K562 (cell line): Measurements from ENCODE around the gene DIS3L. TPM values are rescaled to one million over a fixed set of nuclear protein-coding genes. Genes with fewer than 3 reads are reported as not detected.

Experiments
- ATAC-seq: fragments of 200-7000 bp; cut with Tn5 transposase; 3 replicates; pipeline ENCODE4 v1.9.1; 2020; ENCODE audit warnings: moderate library complexity
- BruUV-seq: library from RNA; stranded (reverse); fragments of 400-500 nt; replicated peaks from 2 replicates; lab custom pipeline; 2021; lab: Mats Ljungman, UMichigan
- CTCF ChIA-PET: fragments of 300-600 bp; formaldehyde crosslinking; extraction: SDS; loops from one replicate; lab custom pipeline; 2021; ENCODE audit warnings: low intra/inter-chr PET ratio; lab: Yijun Ruan, JAX
- POLR2A ChIA-PET: fragments of 300-600, 350-650 bp; sonication (Branson Sonifier 250); formaldehyde crosslinking; extraction: SDS; loops from one replicate; lab custom pipeline; 2021; ENCODE audit warnings: antibody characterized with exemption, inconsistent platforms; lab: Yijun Ruan, JAX
- DNase-seq, 4 experiments: peaks; one replicate each; pipeline versions ENCODE4 v3.0.0 to v3.0.0-alpha.2; 2011 to 2018; ENCODE audit warnings: low spot score in 3 of 4, mixed read lengths in 3 of 4; ENCODE audit errors: extremely low read depth in 1 of 4
- FAIRE-seq: peaks from 2 replicates; lab custom pipeline; 2011; peaks lifted over from hg19 to GRCh38; lab: Jason Lieb, UNC
- H2AFZ ChIP-seq: 2 replicates; pipeline ENCODE4 v1.6.0; 2011; ENCODE audit warnings: low read depth, low read length, control low read depth, inconsistent platforms
- H3K27ac ChIP-seq: fragments of 200-600 bp; 3 replicates; pipeline ENCODE4 v1.8.0; 2011; ENCODE audit warnings: low read depth, mild to moderate bottlenecking, control low read depth, inconsistent platforms, low read length, moderate library complexity, mixed read lengths; ENCODE audit errors: extremely low read depth
- H3K27me3 ChIP-seq, 2 experiments: fragments of 300-600 bp in 1 of 2; 2 replicates in 1 of 2; 3 replicates in 1 of 2; pipeline versions ENCODE4 v1.6.0 to v1.8.0; 2011; ENCODE audit warnings: inconsistent platforms in 2 of 2, low read length in 2 of 2, mild to moderate bottlenecking in 1 of 2, mixed read lengths in 1 of 2, moderate library complexity in 1 of 2; ENCODE audit not compliant: control insufficient read depth in 2 of 2, insufficient read depth in 2 of 2
- H3K36me3 ChIP-seq: fragments of 300-600 bp; 3 replicates; pipeline ENCODE4 v1.8.0; 2011; ENCODE audit warnings: mild to moderate bottlenecking, low read length, inconsistent platforms; ENCODE audit not compliant: control insufficient read depth, insufficient read depth
- H3K4me1 ChIP-seq, 2 experiments: fragments of 200-600 bp in 1 of 2; replicated peaks in 1 of 2; 2 replicates in 1 of 2; 3 replicates in 1 of 2; pipeline versions ENCODE4 v1.5.1 to v1.8.0; 2011; ENCODE audit warnings: inconsistent platforms in 2 of 2, low read length in 2 of 2, mild to moderate bottlenecking in 1 of 2, mixed read lengths in 1 of 2, moderate library complexity in 1 of 2; ENCODE audit not compliant: control insufficient read depth in 2 of 2, insufficient read depth in 2 of 2
- H3K4me2 ChIP-seq: 2 replicates; pipeline ENCODE4 v1.6.1; 2011; ENCODE audit warnings: low read length, control low read depth, inconsistent platforms, mixed read lengths; ENCODE audit not compliant: insufficient read depth
- H3K4me3 ChIP-seq: fragments of 200-600 bp; sonication (generic), shearing (Covaris generic); 2 replicates; pipeline ENCODE4 v1.5.1; 2016; ENCODE audit warnings: control low read depth, inconsistent platforms
- H3K79me2 ChIP-seq: fragments of 200-600 bp; 3 replicates; pipeline ENCODE4 v1.8.0; 2011; ENCODE audit warnings: low read length, inconsistent platforms; ENCODE audit not compliant: control insufficient read depth, insufficient read depth
- H3K9ac ChIP-seq, 2 experiments: 2 replicates each; pipeline versions ENCODE4 v1.6.0 to v1.6.1; 2011; ENCODE audit warnings: low read depth in 2 of 2, low read length in 2 of 2, control low read depth in 1 of 2, inconsistent platforms in 1 of 2, mild to moderate bottlenecking in 1 of 2, mixed read lengths in 1 of 2; ENCODE audit not compliant: insufficient read depth in 1 of 2
- H3K9me1 ChIP-seq: one replicate; pipeline ENCODE4 v1.6.0; 2011; ENCODE audit warnings: inconsistent platforms, mild to moderate bottlenecking, low read length, moderate library complexity; ENCODE audit not compliant: control insufficient read depth, insufficient read depth
- H3K9me3 ChIP-seq: replicated peaks from 2 replicates; pipeline ENCODE4 v1.5.1; 2011; ENCODE audit warnings: low read depth, low read length, inconsistent platforms; ENCODE audit not compliant: control insufficient read depth, insufficient read depth
- H4K20me1 ChIP-seq: replicated peaks from 2 replicates; pipeline ENCODE4 v1.6.1; 2011; ENCODE audit warnings: low read length, inconsistent platforms, mixed read lengths; ENCODE audit not compliant: control insufficient read depth, insufficient read depth
- CREBBP ChIP-seq: IDR thresholded peaks from one replicate; pipeline ENCODE4 v1.6.1; 2012; ENCODE audit warnings: low read depth, mild to moderate bottlenecking, control low read depth, inconsistent platforms, low read length
- DEAF1 ChIP-seq: fragments of 450-650 bp; formaldehyde crosslinking; IDR thresholded peaks from 2 replicates; pipeline ENCODE4 v1.4.0; 2020; ENCODE audit warnings: mild to moderate bottlenecking, moderate library complexity
- HOXB6 ChIP-seq: fragments of 250-450 bp; sonication (Bioruptor Pico); IDR thresholded peaks from 2 replicates; pipeline ENCODE4 v1.5.1; 2022; ENCODE audit warnings: mild to moderate bottlenecking, borderline replicate concordance
- MTA3 ChIP-seq: fragments of 450-650 bp; formaldehyde crosslinking; IDR thresholded peaks from 2 replicates; pipeline ENCODE4 v1.6.1; 2017; ENCODE audit warnings: mild to moderate bottlenecking, borderline replicate concordance
- PHTF2 ChIP-seq: fragments of 250-450 bp; sonication (Bioruptor Pico); IDR thresholded peaks from 2 replicates; pipeline ENCODE4 v1.5.0; 2021; ENCODE audit warnings: mild to moderate bottlenecking
- RB1 ChIP-seq: fragments of 450-650 bp; IDR thresholded peaks from 2 replicates; pipeline ENCODE4 v1.6.1; 2017; ENCODE audit warnings: low read depth, mild to moderate bottlenecking
- RBBP5 ChIP-seq: fragments of 200-600 bp; sonication (generic); IDR thresholded peaks from 2 replicates; pipeline ENCODE4 v1.6.1; 2012; ENCODE audit warnings: borderline replicate concordance, mild to moderate bottlenecking, low read length, control low read depth, inconsistent platforms; ENCODE audit not compliant: insufficient read depth, poor library complexity, severe bottlenecking
- SP1 ChIP-seq: sonication (generic); formaldehyde crosslinking; IDR thresholded peaks from 2 replicates; pipeline ENCODE4 v1.8.1; 2022; ENCODE audit warnings: mild to moderate bottlenecking, missing genetic modification reagents
- SREBF1 ChIP-seq: fragments of 150-350 bp; IDR thresholded peaks from 2 replicates; pipeline ENCODE4 v1.6.1; 2014; ENCODE audit warnings: antibody characterized with exemption, low read depth, low read length, borderline replicate concordance
- STAT5A ChIP-seq: IDR thresholded peaks from 2 replicates; pipeline ENCODE4 v1.6.1; 2012; ENCODE audit warnings: low read length, inconsistent platforms, borderline replicate concordance
- TCF7L2 ChIP-seq: fragments of 150-350 bp; IDR thresholded peaks from 2 replicates; pipeline ENCODE4 v1.6.1; 2016; ENCODE audit warnings: low read depth, mild to moderate bottlenecking, low read length, moderate library complexity
- TEAD4 ChIP-seq, 2 experiments: sonication (generic) in 1 of 2; formaldehyde crosslinking in 1 of 2; IDR thresholded peaks; 2 replicates each; pipeline versions ENCODE4 v1.6.1 to v1.8.0; 2012 to 2022; ENCODE audit warnings: borderline replicate concordance in 1 of 2, inconsistent platforms in 1 of 2, low read length in 1 of 2, mild to moderate bottlenecking in 1 of 2, missing genetic modification reagents in 1 of 2
- ZC3H4 ChIP-seq: sonication (generic); formaldehyde crosslinking; IDR thresholded peaks from 2 replicates; pipeline ENCODE4 v1.9.0; 2021; ENCODE audit warnings: missing genetic modification reagents, borderline replicate concordance
- ZFPM2 ChIP-seq: fragments of 250-450 bp; sonication (Bioruptor Pico); IDR thresholded peaks from 2 replicates; pipeline ENCODE4 v1.5.1; 2022; ENCODE audit warnings: mild to moderate bottlenecking
- ZNF668 ChIP-seq: fragments of 250-450 bp; sonication (Bioruptor Pico); IDR thresholded peaks from 2 replicates; pipeline ENCODE4 v1.8.0; 2022; ENCODE audit warnings: mild to moderate bottlenecking, inconsistent platforms
- ZNF77 ChIP-seq: fragments of 250-450 bp; sonication (Bioruptor Pico); IDR thresholded peaks from 2 replicates; pipeline ENCODE4 v1.5.0; 2020
- WGBS: fragments of 100-300 bp; shearing (Covaris generic); methylation state at CpG from one replicate; pipeline ENCODE4 v1.1.6; 2016; ENCODE audit warnings: low coverage, mixed read lengths; ENCODE audit not compliant: insufficient coverage; ENCODE audit errors: missing lambda C conversion rate; 5-methylcytosine and 5-hydroxymethylcytosine counted together
- in situ Hi-C: fragments of 300-500 bp; cut with MboI; formaldehyde crosslinking; loops from 4 replicates; pipeline ENCODE4 v1.15.0; 2018; ENCODE audit warnings: inconsistent platforms, mixed read lengths
- intact Hi-C: fragments of 100-400 bp; cut with micrococcal nuclease; formaldehyde crosslinking; loops from 2 replicates; pipeline ENCODE4 v1.14.2; 2022
- polyA plus RNA-seq, 8 experiments: library from polyadenylated mRNA; depleted of rRNA in 4 of 8; stranded (reverse) in 5 of 8; unstranded in 3 of 8; fragments of >200 nt; fragmentation: Nextera tagmentation in 2 of 8; fragmentation: Illumina TruSeq in 1 of 8; extraction: Ambion mirVana in 2 of 8; extraction: Trizol in 1 of 8; gene quantifications; 2 replicates each; pipeline versions ENCODE4 v1.2.1 to v1.2.3, GENCODE V29; 2011 to 2014; ENCODE audit warnings: inconsistent platforms in 1 of 8, missing spikeins in 1 of 8
- total RNA-seq, 7 experiments: library from RNA; depleted of rRNA in 6 of 7; stranded (reverse); fragments of >200 nt in 6 of 7; fragmentation: Illumina TruSeq in 2 of 7; extraction: Trizol in 2 of 7; gene quantifications; 2 replicates each; pipeline versions ENCODE4 v1.2.1 to v1.2.3, GENCODE V29; 2011 to 2021; ENCODE audit warnings: low replicate concordance in 1 of 7

The DIS3L gene
- total and polyA plus RNA-seq, 9 of the 15 experiments (the other 6 are each of a cell fraction or from before 2014, with no cell fraction given): 5.9 to 34.6 (median 16.9) TPM

GRCh38 chr15:66251790-66252684 is 41.3 kb upstream of the DIS3L start:
- Histone ChIP-seq H2AFZ (peak overlapping the region; percentile 51; the same call in 1 of the 2 replicates), H3K27me3 (peaks cover 54 to 64% of the 10 kb centered on the region in 2 experiments), H3K4me2 (peak overlapping the region; percentile 60), H3K9me3 (no peaks in the 10 kb centered on the region), H3K27ac (no peak overlapping the region), H3K79me2 (no peaks in the 10 kb centered on the region), H3K9me1 (no peaks in the 10 kb centered on the region), H4K20me1 (peaks cover 15% of the 10 kb centered on the region; the same call in 1 of the 2 replicates), H3K4me3 (0 out of 2 replicates have a peak overlapping the region, but pooled peaks have one; percentile 6), H3K36me3 (no peaks in the 10 kb centered on the region), H3K4me1 (peaks cover 3 to 23% of the 10 kb centered on the region in 2 experiments; a peak in 3 of 5 replicates), H3K9ac (no peak overlapping the region)
- POLR2A ChIA-PET: interaction anchor here (0.7 to 0.9 kb wide), 2 partner anchors 342 to 343 kb away, joined by 3 to 4 read pairs; no protein-coding TSS in a partner anchor
- ATAC-seq (peak; percentile 95), DNase-seq (peak; percentile 56 to 76 (median 68)), FAIRE-seq (no peak)
- 5% methylated on average over 52 of the region's 72 CpGs for WGBS
- CTCF ChIA-PET: interaction anchor here (1.1 to 1.8 kb wide), 2 partner anchors 36 to 246 kb away, joined by 4 to 9 read pairs; partner anchors contain the start of gene SNAPC5
- intact Hi-C loops: loop anchor here (5.0 kb wide), 1 partner anchor 35 kb away; no protein-coding TSS in a partner anchor
- in situ Hi-C loops: no loop called here
- no TSS peak for BruUV-seq
- TF ChIP-seq HOXB6 (CRISPR knock-in tag): no peak
- no peak for TF ChIP-seq MTA3
- TF ChIP-seq RBBP5: no peak
- no peak for TF ChIP-seq ZNF77 (CRISPR knock-in tag)
- TF ChIP-seq TEAD4 (IDR thresholded peaks at IDR 0.05; ENCODE audit: low read length): no peak
- TF ChIP-seq TEAD4 (CRISPR knock-in tag; IDR thresholded peaks at IDR 0.05; ENCODE audit: borderline replicate concordance): no peak
- peak; percentile 65; the same call in 1 of the 2 replicates for TF ChIP-seq RB1
- TF ChIP-seq ZNF668 (CRISPR knock-in tag): no peak
- TF ChIP-seq SP1: no peak
- TF ChIP-seq ZFPM2: no peak
- TF ChIP-seq ZC3H4 (CRISPR knock-in tag): no peak
- no peak for TF ChIP-seq STAT5A
- no peak for TF ChIP-seq TCF7L2
- no peak for TF ChIP-seq SREBF1
- TF ChIP-seq PHTF2 (CRISPR knock-in tag): no peak
- peak; percentile 52 for TF ChIP-seq DEAF1
- TF ChIP-seq CREBBP: no peak
